ENCODE data around the gene DLX5.
A peak's percentile ranks its signal among the peaks of the same experiment; 100 is the strongest.

Gene DLX5

GRCh38 chr7:97017192-97018125 is 7.2 kb downstream of the DLX5 start:
- no peak for DNase-seq

- DNase-seq: no peak
These were observed 8.0 kb downstream of the DLX5 start for GRCh38 chr7:97016381-97017191.

- DNase-seq: no peak
These were observed 8.8 kb downstream of the DLX5 start for GRCh38 chr7:97015756-97016380.

DNA sequence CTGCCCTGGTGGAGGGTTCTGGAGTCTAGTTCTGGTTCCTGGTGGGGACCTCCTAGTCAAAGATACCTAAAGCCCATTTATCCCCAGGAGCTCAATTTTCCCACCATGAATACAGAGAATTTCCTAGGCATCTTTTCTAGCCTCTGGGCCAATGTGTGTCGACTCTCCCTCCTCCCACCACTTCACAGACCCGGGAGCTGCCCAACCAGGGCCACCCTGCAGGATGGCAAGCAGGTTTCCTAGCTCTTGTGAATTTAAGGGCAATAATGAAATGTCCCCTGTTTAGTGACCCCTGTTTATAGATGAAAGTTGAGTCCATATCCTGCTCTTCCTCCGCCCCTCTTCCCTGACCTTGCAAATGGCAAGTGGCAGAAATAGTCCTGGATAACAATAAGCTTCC is 9.4 kb downstream of the DLX5 start:
- DNase-seq: no peak

DNA sequence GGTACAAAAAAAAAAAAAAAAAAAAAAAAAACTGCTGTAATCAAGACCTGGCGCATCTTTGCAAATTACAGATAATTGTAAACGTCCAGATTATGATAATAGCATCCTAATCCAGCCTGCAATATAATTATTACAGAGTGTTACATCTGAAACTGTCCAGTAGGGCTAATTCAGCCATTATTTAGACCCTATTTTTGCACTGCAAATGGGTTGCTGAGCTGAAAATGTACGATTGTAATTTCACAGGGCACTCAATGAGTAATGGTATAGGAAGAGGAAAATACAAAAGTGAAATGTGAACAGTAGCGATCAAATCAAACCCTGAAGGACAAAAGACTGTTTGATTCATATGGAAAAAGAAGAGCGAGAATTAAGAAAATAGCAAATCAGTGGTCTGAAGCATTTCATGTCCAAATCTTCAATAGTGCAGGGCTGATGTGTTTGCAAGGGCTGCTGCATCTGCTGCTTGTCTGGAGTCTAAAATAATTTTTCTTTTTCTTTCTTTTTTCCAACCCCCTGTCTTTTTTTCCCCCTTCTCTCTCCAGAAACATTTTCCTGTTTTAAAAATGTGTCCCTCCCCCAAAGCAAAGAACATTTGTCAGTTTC is 10.4 kb downstream of the DLX5 start:
- DNase-seq: no peak

- no peak for DNase-seq
These were observed 10.8 kb downstream of the DLX5 start for GRCh38 chr7:97013845-97014134.

- DNase-seq: no peak
These were observed 11.3 kb downstream of the DLX5 start for GRCh38 chr7:97013134-97013844.

DNA sequence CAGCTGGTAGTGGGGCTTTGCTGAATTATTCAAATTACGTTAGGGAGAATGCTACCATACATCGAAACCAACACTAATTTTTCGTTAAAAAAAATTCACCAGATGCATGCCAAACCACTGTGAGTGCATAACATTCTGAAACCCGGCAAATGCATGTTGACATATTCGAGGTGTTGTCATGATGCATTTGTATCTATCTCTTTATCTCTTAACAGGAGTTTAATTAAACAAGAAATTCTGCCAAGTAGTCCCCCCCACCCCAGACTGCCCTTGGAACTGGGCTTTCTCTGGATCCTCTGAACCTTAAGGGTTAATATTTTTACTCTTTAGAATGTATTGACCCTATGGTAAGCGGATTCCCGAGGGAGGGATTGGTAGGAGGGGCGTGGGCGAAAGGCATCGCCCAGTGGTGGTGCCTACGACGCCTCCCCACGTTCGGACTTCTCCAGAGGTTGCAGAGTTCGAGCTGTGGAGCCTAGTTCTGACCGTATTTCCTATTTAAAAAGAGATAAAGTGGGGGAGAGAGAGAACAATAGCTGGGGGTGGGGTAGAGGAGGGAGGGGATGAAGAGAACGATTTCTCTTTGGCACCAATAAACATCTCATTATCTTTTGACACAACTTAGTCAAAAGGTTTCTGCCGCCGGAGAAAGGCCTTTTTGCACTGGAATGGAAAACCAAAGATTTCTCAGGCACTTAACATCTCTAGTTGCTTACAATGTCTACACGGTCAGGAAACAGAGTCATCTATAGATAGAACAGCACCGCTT is 12.1 kb downstream of the DLX5 start:
- no peak for DNase-seq

DNA sequence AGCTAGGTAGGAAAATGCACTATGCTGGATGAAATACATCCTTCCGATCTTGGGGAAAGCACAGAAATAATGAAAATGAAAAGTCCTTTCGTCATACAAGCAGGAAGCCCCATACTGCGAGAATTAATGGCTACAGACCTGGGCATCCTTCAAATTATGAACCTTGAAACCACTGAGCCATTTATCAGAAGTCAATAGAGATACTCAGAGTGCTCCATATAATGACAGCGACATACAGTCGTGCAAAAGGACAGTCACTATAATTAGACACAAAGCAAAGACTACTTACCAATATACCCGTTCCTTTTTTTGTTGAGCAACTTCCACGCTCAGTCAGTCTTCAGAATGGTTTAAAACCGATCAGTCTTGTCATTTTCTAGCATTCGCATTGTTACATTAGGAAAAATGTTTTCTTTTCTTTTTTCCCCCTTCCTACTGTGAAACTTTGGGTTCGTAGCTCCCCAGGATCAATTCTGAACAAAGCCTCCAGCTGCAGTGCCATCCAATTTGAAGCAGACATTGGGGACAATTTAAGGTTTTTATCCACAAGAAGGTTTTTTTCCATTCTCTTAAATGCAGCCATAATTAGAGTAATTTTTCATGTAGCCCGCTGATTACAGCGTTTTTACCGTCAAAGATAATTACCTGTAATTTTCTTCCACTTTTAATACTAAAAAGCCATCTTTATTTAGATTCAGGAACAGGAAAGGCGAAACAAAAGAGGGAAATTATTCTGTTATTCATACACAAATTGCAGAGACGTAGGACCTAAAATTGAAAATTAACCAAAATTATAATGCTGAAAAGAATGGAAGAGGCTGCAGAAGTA is 12.9 kb downstream of the DLX5 start:
- no peak for DNase-seq

- no peak for DNase-seq
These were observed 13.5 kb downstream of the DLX5 start for GRCh38 chr7:97011104-97011503.

DNA sequence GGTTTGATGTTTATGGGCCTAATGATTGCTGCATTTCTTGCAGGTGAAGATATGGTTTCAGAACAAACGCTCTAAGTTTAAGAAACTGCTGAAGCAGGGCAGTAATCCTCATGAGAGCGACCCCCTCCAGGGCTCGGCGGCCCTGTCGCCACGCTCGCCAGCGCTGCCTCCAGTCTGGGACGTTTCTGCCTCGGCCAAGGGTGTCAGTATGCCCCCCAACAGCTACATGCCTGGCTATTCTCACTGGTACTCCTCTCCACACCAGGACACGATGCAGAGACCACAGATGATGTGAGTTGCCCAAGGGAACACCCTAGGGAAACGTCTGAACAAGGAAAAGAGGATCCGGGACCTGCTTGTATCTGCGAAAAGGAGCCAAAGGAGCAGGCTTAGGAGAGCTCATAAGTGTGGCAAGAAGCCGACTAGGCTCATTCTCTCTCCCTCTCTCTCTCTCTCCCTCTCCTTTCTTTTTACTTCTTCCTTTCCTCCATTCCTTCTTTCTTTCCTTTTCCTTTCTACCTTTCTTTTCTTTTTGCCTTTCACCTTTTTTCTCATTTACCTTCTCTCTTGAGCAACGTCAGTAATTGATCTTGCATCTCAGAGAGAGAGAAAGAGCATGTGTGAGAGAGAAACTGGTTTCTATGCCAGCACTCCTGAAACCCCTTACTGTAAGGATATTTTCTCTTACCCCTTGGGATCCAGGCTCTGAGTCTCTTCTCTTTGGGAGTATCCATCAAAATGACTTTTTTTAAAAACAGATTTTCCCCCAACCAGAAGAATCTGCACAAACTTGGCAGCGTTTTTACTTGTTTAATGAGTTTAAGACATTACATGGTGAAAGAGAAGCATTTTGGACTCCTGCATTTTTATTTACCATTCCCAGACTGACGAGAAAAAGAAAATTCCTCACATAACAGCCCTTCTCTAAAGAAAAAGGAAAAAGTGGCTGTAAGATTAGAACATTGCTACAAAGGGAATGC is 14.6 kb downstream of the DLX5 start:
- DNase-seq: no peak

DNA sequence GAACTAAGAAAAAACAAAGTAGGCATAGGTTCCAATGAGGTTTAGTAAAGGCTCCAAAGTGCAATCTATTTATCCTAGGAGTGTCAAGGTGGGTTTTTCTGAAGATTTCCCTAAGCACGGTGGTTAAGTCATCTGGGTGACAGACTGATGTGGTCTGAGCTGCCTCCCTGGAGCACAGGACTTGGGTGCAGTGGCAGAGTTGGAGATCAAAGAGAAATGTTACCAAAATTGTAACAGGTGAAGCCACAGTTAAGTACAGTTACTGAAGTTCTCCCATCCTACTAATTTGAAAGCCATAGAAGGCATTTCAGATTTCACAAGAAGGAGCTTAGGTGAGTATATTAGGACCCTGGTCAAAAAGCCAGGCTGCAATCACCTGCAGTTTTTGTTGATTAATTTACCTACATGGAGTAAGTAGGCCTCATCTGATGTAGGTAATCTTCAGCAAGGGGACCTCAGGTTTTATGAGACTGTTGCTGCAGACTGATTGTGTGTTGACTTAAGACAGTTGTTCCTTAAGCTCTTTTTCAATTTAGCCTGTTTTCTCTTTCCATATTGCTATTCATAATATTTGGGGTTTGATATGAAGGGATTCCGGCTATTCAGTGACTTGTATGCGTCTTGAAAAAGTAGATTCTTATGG is 16.2 kb downstream of the DLX5 start:
- DNase-seq: no peak

DNA sequence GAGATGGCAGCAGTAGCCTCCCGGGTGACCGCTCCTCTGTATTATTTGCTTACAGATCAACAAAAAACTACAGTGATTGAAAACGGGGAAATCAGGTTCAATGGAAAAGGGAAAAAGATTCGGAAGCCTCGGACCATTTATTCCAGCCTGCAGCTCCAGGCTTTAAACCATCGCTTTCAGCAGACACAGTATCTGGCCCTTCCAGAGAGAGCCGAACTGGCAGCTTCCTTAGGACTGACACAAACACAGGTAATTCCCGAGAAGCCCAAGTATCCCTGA is 17.1 kb downstream of the DLX5 start:
- DNase-seq: no peak

- DNase-seq: no peak
These were observed 17.6 kb downstream of the DLX5 start for GRCh38 chr7:97006816-97007582.

GRCh38 chr7:97006055-97006815 is 18.4 kb downstream of the DLX5 start:
- DNase-seq: no peak

- peak; percentile 79 for DNase-seq
These were observed 19.2 kb downstream of the DLX5 start, which contains the start of gene DLX6 for GRCh38 chr7:97005183-97006054. TSS of gene DLX6 (plus strand) at chr7:97005553. CDS start at chr7:97005978, 425 bp downstream.
